ENCODE results near the gene TTYH2. TPM values are rescaled to one million over a fixed set of nuclear protein-coding genes. Genes with fewer than 3 reads are reported as not detected.

TTYH2 gene
- total and polyA plus RNA-seq, 2 experiments from 2014 or later: 1.4 to 3.9 TPM

DNA sequence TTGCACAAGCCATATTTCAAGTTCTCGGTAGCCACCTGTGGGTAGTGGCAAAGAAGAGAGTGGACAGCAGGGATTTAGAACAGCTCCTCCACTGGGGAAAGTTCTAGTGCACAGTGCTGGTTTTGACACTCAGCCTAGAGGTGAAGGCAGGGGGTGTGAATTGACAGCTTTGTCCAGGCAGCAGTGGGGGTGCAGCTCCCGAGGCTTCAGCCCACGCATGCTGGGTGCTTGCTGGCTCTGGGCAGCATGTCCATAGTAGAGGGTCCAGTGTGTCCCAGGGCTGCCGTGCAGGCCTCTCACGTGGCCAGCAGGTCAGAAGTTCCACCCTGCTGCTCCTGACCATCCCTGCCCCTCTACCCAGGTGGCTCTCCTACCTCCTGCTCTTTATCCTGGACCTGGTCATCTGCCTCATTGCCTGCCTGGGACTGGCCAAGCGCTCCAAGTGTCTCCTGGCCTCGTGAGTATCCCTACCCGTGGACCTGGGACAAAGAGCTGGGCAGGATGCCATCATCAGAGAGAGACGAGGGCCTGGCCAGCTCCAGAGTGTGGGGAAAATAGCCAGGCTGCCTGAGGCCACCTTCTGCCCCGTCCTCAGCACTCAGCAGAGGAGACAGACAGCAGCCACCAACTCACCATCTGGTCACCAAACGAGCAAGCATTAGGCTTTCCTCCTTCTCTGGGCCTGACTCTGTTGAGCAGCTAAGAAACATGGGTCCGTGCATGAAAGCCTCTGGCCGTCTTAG lies 29.8 kb downstream of the TTYH2 start:
- no peaks in the 10 kb centered on the region for H3K36me3 ChIP-seq (ENCODE audit: insufficient read depth)
- no peak for DNase-seq (ENCODE audit: low spot score)
- no peak overlapping the region for H3K27ac Mint-ChIP-seq
- H3K79me2 ChIP-seq (replicated peaks; ENCODE audit: insufficient read depth): no peaks in the 10 kb centered on the region
- peaks cover 22% of the 10 kb centered on the region for H3K9me3 Mint-ChIP-seq
- H3K27ac ChIP-seq (ENCODE audit: low read depth): no peak overlapping the region
- peaks cover 24% of the 10 kb centered on the region for H3K27me3 Mint-ChIP-seq (ENCODE audit: insufficient read depth, low read depth, poor library complexity)
- peaks cover 35% of the 10 kb centered on the region for H3K4me1 Mint-ChIP-seq
- no peak overlapping the region for H3K4me3 Mint-ChIP-seq
- H3K4me2 ChIP-seq: no peak overlapping the region
- no peaks in the 10 kb centered on the region for H3K27me3 ChIP-seq (ENCODE audit: insufficient read depth)
- H3K36me3 Mint-ChIP-seq (ENCODE audit: low read depth): peaks cover 14% of the 10 kb centered on the region
- H3F3A ChIP-seq (replicated peaks; ENCODE audit: low read depth): 0 out of 2 replicates have a peak, but pooled peaks cover 4% of the 10 kb centered on the region
- no peaks in the 10 kb centered on the region for H3K9me2 ChIP-seq (ENCODE audit: insufficient read depth)
- H4K20me1 ChIP-seq (replicated peaks; ENCODE audit: insufficient read depth): no peaks in the 10 kb centered on the region
- TF ChIP-seq, protein P1, sequence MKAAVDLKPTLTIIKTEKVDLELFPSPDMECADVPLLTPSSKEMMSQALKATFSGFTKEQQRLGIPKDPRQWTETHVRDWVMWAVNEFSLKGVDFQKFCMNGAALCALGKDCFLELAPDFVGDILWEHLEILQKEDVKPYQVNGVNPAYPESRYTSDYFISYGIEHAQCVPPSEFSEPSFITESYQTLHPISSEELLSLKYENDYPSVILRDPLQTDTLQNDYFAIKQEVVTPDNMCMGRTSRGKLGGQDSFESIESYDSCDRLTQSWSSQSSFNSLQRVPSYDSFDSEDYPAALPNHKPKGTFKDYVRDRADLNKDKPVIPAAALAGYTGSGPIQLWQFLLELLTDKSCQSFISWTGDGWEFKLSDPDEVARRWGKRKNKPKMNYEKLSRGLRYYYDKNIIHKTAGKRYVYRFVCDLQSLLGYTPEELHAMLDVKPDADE (IDR thresholded peaks at IDR 0.05): no peak
- TF ChIP-seq STAT1 (IDR thresholded peaks at IDR 0.05; ENCODE audit: unreplicated experiment): no peak
- no peak for TF ChIP-seq CTCF (conservative IDR thresholded peaks at IDR 0.05; ENCODE audit: low read depth in 2 of 2)
- no peak for TF ChIP-seq EZH2phosphoT487 (IDR thresholded peaks at IDR 0.05; ENCODE audit: unreplicated experiment)
- no peak for TF ChIP-seq EZH2 (IDR thresholded peaks at IDR 0.05; ENCODE audit: low read depth, unreplicated experiment)
- no peak for TF ChIP-seq NANOG (IDR thresholded peaks at IDR 0.05; ENCODE audit: borderline replicate concordance)
- no peak for TF ChIP-seq JUNB (IDR thresholded peaks at IDR 0.05; ENCODE audit: unreplicated experiment)
- TF ChIP-seq, protein P2, sequence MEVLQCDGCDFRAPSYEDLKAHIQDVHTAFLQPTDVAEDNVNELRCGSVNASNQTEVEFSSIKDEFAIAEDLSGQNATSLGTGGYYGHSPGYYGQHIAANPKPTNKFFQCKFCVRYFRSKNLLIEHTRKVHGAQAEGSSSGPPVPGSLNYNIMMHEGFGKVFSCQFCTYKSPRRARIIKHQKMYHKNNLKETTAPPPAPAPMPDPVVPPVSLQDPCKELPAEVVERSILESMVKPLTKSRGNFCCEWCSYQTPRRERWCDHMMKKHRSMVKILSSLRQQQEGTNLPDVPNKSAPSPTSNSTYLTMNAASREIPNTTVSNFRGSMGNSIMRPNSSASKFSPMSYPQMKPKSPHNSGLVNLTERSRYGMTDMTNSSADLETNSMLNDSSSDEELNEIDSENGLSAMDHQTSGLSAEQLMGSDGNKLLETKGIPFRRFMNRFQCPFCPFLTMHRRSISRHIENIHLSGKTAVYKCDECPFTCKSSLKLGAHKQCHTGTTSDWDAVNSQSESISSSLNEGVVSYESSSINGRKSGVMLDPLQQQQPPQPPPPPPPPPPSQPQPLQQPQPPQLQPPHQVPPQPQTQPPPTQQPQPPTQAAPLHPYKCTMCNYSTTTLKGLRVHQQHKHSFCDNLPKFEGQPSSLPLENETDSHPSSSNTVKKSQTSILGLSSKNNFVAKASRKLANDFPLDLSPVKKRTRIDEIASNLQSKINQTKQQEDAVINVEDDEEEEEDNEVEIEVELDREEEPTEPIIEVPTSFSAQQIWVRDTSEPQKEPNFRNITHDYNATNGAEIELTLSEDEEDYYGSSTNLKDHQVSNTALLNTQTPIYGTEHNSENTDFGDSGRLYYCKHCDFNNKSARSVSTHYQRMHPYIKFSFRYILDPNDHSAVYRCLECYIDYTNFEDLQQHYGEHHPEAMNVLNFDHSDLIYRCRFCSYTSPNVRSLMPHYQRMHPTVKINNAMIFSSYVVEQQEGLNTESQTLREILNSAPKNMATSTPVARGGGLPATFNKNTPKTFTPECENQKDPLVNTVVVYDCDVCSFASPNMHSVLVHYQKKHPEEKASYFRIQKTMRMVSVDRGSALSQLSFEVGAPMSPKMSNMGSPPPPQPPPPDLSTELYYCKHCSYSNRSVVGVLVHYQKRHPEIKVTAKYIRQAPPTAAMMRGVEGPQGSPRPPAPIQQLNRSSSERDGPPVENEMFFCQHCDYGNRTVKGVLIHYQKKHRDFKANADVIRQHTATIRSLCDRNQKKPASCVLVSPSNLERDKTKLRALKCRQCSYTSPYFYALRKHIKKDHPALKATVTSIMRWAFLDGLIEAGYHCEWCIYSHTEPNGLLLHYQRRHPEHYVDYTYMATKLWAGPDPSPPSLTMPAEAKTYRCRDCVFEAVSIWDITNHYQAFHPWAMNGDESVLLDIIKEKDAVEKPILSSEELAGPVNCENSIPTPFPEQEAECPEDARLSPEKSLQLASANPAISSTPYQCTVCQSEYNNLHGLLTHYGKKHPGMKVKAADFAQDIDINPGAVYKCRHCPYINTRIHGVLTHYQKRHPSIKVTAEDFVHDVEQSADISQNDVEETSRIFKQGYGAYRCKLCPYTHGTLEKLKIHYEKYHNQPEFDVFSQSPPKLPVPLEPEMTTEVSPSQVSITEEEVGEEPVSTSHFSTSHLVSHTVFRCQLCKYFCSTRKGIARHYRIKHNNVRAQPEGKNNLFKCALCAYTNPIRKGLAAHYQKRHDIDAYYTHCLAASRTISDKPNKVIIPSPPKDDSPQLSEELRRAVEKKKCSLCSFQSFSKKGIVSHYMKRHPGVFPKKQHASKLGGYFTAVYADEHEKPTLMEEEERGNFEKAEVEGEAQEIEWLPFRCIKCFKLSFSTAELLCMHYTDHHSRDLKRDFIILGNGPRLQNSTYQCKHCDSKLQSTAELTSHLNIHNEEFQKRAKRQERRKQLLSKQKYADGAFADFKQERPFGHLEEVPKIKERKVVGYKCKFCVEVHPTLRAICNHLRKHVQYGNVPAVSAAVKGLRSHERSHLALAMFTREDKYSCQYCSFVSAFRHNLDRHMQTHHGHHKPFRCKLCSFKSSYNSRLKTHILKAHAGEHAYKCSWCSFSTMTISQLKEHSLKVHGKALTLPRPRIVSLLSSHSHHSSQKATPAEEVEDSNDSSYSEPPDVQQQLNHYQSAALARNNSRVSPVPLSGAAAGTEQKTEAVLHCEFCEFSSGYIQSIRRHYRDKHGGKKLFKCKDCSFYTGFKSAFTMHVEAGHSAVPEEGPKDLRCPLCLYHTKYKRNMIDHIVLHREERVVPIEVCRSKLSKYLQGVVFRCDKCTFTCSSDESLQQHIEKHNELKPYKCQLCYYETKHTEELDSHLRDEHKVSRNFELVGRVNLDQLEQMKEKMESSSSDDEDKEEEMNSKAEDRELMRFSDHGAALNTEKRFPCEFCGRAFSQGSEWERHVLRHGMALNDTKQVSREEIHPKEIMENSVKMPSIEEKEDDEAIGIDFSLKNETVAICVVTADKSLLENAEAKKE (CRISPR knock-in tag; IDR thresholded peaks at IDR 0.05): no peak
- no peak for TF ChIP-seq ZNF331 (CRISPR knock-in tag; IDR thresholded peaks at IDR 0.05; ENCODE audit: low read depth)
- TF ChIP-seq POLR2AphosphoS5 (IDR thresholded peaks at IDR 0.05; ENCODE audit: low read depth): no peak
- TF ChIP-seq REST (IDR thresholded peaks at IDR 0.05; ENCODE audit: unreplicated experiment): no peak
- TF ChIP-seq ZNF114 (CRISPR knock-in tag; IDR thresholded peaks at IDR 0.05): no peak
- TF ChIP-seq CREB1 (CRISPR knock-in tag; IDR thresholded peaks at IDR 0.05; ENCODE audit: low read depth): no peak
- H2AFZ ChIP-seq: no peak overlapping the region
- H3K4me1 ChIP-seq (ENCODE audit: insufficient read depth): peaks cover 12% of the 10 kb centered on the region
- ATAC-seq: no peak
- no peak overlapping the region for H3K4me3 ChIP-seq
